Parathyroid adenoma (tissue), 2 donors: Measurements from ENCODE around the gene TUBB8.
"Not testable (repeated sequence)": the region's sequence is repeated elsewhere in the genome, so short reads cannot be mapped to it uniquely, and the experiment has no call there.

ENCODE experiments used
- H2AFZ ChIP-seq: fragments of 300-600 bp; sonication (generic); one replicate; pipeline ENCODE4 v1.7.0; 2017; ENCODE audit warnings: antibody characterized with exemption, mild to moderate bottlenecking
- H3K27ac ChIP-seq: fragments of 300-600 bp; sonication (generic); one replicate; pipeline ENCODE4 v1.7.0; 2017
- H3K27me3 ChIP-seq: fragments of 300-600 bp; sonication (generic); one replicate; pipeline ENCODE4 v1.7.0; 2017; ENCODE audit warnings: low read length; ENCODE audit not compliant: control insufficient read depth, insufficient read depth
- H3K36me3 ChIP-seq: fragments of 300-600 bp; sonication (generic); one replicate; pipeline ENCODE4 v1.7.0; 2017; ENCODE audit warnings: low read length; ENCODE audit not compliant: control insufficient read depth, insufficient read depth
- H3K4me1 ChIP-seq: fragments of 300-600 bp; sonication (generic); one replicate; pipeline ENCODE4 v1.7.0; 2017; ENCODE audit warnings: control low read depth
- H3K4me2 ChIP-seq: fragments of 300-600 bp; sonication (generic); one replicate; pipeline ENCODE4 v1.7.0; 2017; ENCODE audit warnings: low read length
- H3K4me3 ChIP-seq: fragments of 300-600 bp; sonication (generic); one replicate; pipeline ENCODE4 v1.7.0; 2017; ENCODE audit warnings: low read depth, low read length
- H3K79me2 ChIP-seq: fragments of 300-600 bp; sonication (generic); one replicate; pipeline ENCODE4 v1.7.0; 2017; ENCODE audit warnings: control low read depth
- H3K9ac ChIP-seq: fragments of 300-600 bp; sonication (generic); one replicate; pipeline ENCODE4 v1.7.0; 2017; ENCODE audit warnings: mild to moderate bottlenecking
- H3K9me3 ChIP-seq: fragments of 300-600 bp; sonication (generic); one replicate; pipeline ENCODE4 v1.7.0; 2017; ENCODE audit warnings: low read length; ENCODE audit not compliant: control insufficient read depth
- CTCF ChIP-seq: fragments of 300-600 bp; sonication (generic); IDR thresholded peaks from one replicate; pipeline ENCODE4 v1.7.0; 2017; ENCODE audit warnings: antibody characterized with exemption, mild to moderate bottlenecking
- donor health status: primary hyperparathyroidism.

TUBB8 gene

GRCh38 chr10:80477-81105 lies 31.5 kb upstream of the TUBB8 start:
- Histone ChIP-seq H3K4me2 (no peak overlapping the region), H3K4me3 (no peak overlapping the region)

GRCh38 chr10:79532-80215 lies 30.6 kb upstream of the TUBB8 start:
- Histone ChIP-seq H3K36me3 (no peaks in the 10 kb centered on the region), H3K4me1 (no peaks in the 10 kb centered on the region), H3K9me3 (no peaks in the 10 kb centered on the region), H3K27ac (no peak overlapping the region), H2AFZ (no peak overlapping the region), H3K27me3 (no peaks in the 10 kb centered on the region), H3K79me2 (no peaks in the 10 kb centered on the region), H3K4me2 (no peak overlapping the region), H3K4me3 (no peak overlapping the region), H3K9ac (no peak overlapping the region)
- no peak for TF ChIP-seq CTCF

More at GRCh38 chr10:80477-81105, 31.5 kb upstream of the TUBB8 start:
- Histone ChIP-seq H3K9me3 (no peaks in the 10 kb centered on the region), H3K27ac (no peak overlapping the region), H3K36me3 (no peaks in the 10 kb centered on the region), H3K27me3 (no peaks in the 10 kb centered on the region), H2AFZ (no peak overlapping the region), H3K9ac (no peak overlapping the region), H3K79me2 (no peaks in the 10 kb centered on the region), H3K4me1 (no peaks in the 10 kb centered on the region)
- TF ChIP-seq CTCF: no peak

- no peak for TF ChIP-seq CTCF
- Histone ChIP-seq H3K4me3 (no peak overlapping the region), H3K79me2 (no peaks in the 10 kb centered on the region), H3K4me1 (no peaks in the 10 kb centered on the region), H3K36me3 (no peaks in the 10 kb centered on the region), H3K9ac (no peak overlapping the region), H2AFZ (no peak overlapping the region), H3K4me2 (no peak overlapping the region), H3K27me3 (no peaks in the 10 kb centered on the region), H3K27ac (no peak overlapping the region), H3K9me3 (no peaks in the 10 kb centered on the region)
Observed at GRCh38 chr10:78556-78955, 29.5 kb upstream of the TUBB8 start.

- not testable (repeated sequence) for H3K36me3 ChIP-seq, H3K79me2 ChIP-seq, H3K9ac ChIP-seq, H3K9me3 ChIP-seq, H3K27ac ChIP-seq, H3K4me1 ChIP-seq, H3K27me3 ChIP-seq
- peak overlapping the region; percentile 64 for H3K4me3 ChIP-seq
- H3K4me2 ChIP-seq: peak overlapping the region; percentile 84
- H2AFZ ChIP-seq: peak overlapping the region; percentile 85
Observed at GRCh38 chr10:74266-74621, 25.1 kb upstream of the TUBB8 start.

- H3K27me3 ChIP-seq, H3K9ac ChIP-seq, H3K9me3 ChIP-seq, H3K4me1 ChIP-seq, H3K79me2 ChIP-seq, H3K27ac ChIP-seq, H3K36me3 ChIP-seq: not testable (repeated sequence)
- H3K4me2 ChIP-seq: peak overlapping the region; percentile 84
- peak overlapping the region; percentile 85 for H2AFZ ChIP-seq
- peak overlapping the region; percentile 64 for H3K4me3 ChIP-seq
- TF ChIP-seq CTCF: peak; percentile 79
Observed at GRCh38 chr10:73543-74265, 24.6 kb upstream of the TUBB8 start.

GRCh38 chr10:68156-68555 lies 19.1 kb upstream of the TUBB8 start:
- not testable (repeated sequence) for H3K9ac ChIP-seq, H3K36me3 ChIP-seq, H3K4me2 ChIP-seq, H3K27me3 ChIP-seq, H3K9me3 ChIP-seq, H3K27ac ChIP-seq, H3K4me1 ChIP-seq, H2AFZ ChIP-seq, H3K79me2 ChIP-seq, H3K4me3 ChIP-seq

GRCh38 chr10:49926-50325 lies 830 bp upstream of the TUBB8 start:
- H3K27ac ChIP-seq: peak overlapping the region; percentile 51
- H3K9me3 ChIP-seq, H3K79me2 ChIP-seq, H3K36me3 ChIP-seq, H3K4me2 ChIP-seq, H3K9ac ChIP-seq, H3K4me3 ChIP-seq, H3K27me3 ChIP-seq: not testable (repeated sequence)
- H2AFZ ChIP-seq: peak overlapping the region; percentile 66
- peaks cover 12% of the 10 kb centered on the region for H3K4me1 ChIP-seq
